Gastrocnemius medialis (tissue), 4 donors: Measurements from ENCODE around the gene TRAPPC3. TPM values are rescaled to one million over a fixed set of nuclear protein-coding genes. Genes with fewer than 3 reads are reported as not detected.

Source experiments
- ATAC-seq, 2 donors: fragments of 150-250 bp; one replicate each; pipeline ENCODE4 v1.9.1; 2016
- DNase-seq, 2 donors: peaks; one replicate each; pipeline ENCODE4 v3.0.0-alpha.2; 2019
- H3K27ac ChIP-seq, 4 donors: fragments of 200-600 bp; sonication (generic); 1 replicate in 1 of 4; 2 replicates in 3 of 4; pipeline ENCODE4 v1.5.1; 2016 to 2018; ENCODE audit warnings: mild to moderate bottlenecking in 2 of 4, moderate library complexity in 1 of 4
- H3K27me3 ChIP-seq, 3 donors: fragments of 200-600 bp; sonication (generic) in 2 of 3; 1 replicate in 1 of 3; 2 replicates in 2 of 3; pipeline versions ENCODE4 v1.5.1 to v1.6.0; 2016 to 2019; ENCODE audit warnings: mild to moderate bottlenecking in 1 of 3, moderate library complexity in 1 of 3
- H3K36me3 ChIP-seq, 2 donors: fragments of 200-600 bp; sonication (generic) in 1 of 2; one replicate each; pipeline ENCODE4 v1.5.1; 2017 to 2018
- H3K4me1 ChIP-seq, 2 donors: fragments of 200-600 bp; sonication (generic) in 1 of 2; one replicate each; pipeline ENCODE4 v1.5.1; 2016 to 2017; ENCODE audit warnings: mild to moderate bottlenecking in 2 of 2
- H3K4me3 ChIP-seq, 4 donors: fragments of 200-600 bp; sonication (generic) in 3 of 4; 1 replicate in 1 of 4; 2 replicates in 3 of 4; pipeline ENCODE4 v1.5.1; 2016 to 2019; ENCODE audit warnings: mild to moderate bottlenecking in 2 of 4
- H3K9me3 ChIP-seq, 3 donors: fragments of 200-600 bp; sonication (generic) in 2 of 3; 1 replicate in 1 of 3; 2 replicates in 2 of 3; pipeline ENCODE4 v1.5.1; 2016 to 2019
- CTCF ChIP-seq, 5 experiments: fragments of 450-650 bp in 3 of 5; fragments of 200-600 bp in 2 of 5; sonication (generic) in 2 of 5; IDR thresholded peaks in 4 of 5; conservative IDR thresholded peaks in 1 of 5; 1 replicate in 4 of 5; 2 replicates in 1 of 5; pipeline ENCODE4 v1.5.1; 2016 to 2019; ENCODE audit warnings: antibody characterized with exemption in 5 of 5, mild to moderate bottlenecking in 3 of 5, moderate library complexity in 3 of 5
- POLR2A ChIP-seq, 2 donors: fragments of 450-650 bp; IDR thresholded peaks; one replicate each; pipeline ENCODE4 v1.6.1; 2017; ENCODE audit warnings: antibody characterized with exemption in 2 of 2, mild to moderate bottlenecking in 2 of 2, moderate library complexity in 2 of 2
- in situ Hi-C, 4 donors: fragments of 200-750 bp; cut with MboI; loops; one replicate each; pipeline versions ENCODE4 v1.15.0 to v1.8.0; 2017; ENCODE audit warnings: low sequenced_read_pairs in 4 of 4
- intact Hi-C: fragments of 100-400 bp; cut with DNase I; formaldehyde crosslinking; loops from one replicate; pipeline ENCODE4 v1.15.1; 2023; ENCODE audit warnings: low total_unique reads
- total RNA-seq, 4 donors: library from RNA; depleted of rRNA; stranded (reverse); fragments of >200 nt; gene quantifications; one replicate each; pipeline versions ENCODE4 v1.1.0 to v1.2.3, GENCODE V29; 2016

Gene TRAPPC3
- total RNA-seq, 4 donors from 2014 or later, result 57.5 to 72.4 (median 63.5) TPM

GRCh38 chr1:36097693-36098585 lies 51.3 kb downstream of the TRAPPC3 start:
- Histone ChIP-seq H3K27me3 (no peaks in the 10 kb centered on the region), H3K36me3 (peaks cover 0 to 30% of the 10 kb centered on the region in 2 donors), H3K4me3 (no peak overlapping the region), H3K27ac (no peak overlapping the region), H3K4me1 (peaks cover 0 to 5% of the 10 kb centered on the region in 2 donors), H3K9me3 (no peaks in the 10 kb centered on the region)
- DNase-seq (no peak), ATAC-seq (no peak)
- in situ Hi-C loops (loop anchor here in 2 of 4 donors (10.0 kb wide), 3 partner anchors 47 to 317 kb away; partner anchors contain the start of gene TRAPPC3 (in 1 of the 2)), intact Hi-C loops (loop anchor here (2.0 to 10.0 kb wide), 3 partner anchors 37 to 187 kb away; no protein-coding TSS in a partner anchor)
- TF ChIP-seq CTCF (IDR thresholded peaks at IDR 0.05 in 4 of 5, conservative IDR thresholded peaks at IDR 0.05 in 1 of 5), result no peak

GRCh38 chr1:36096500-36097432 lies 52.5 kb downstream of the TRAPPC3 start:
- no peaks in the 10 kb centered on the region for H3K9me3 ChIP-seq
- peaks cover 0 to 41% of the 10 kb centered on the region in 2 donors for H3K36me3 ChIP-seq
- H3K4me3 ChIP-seq, result no peak overlapping the region
- no peaks in the 10 kb centered on the region for H3K27me3 ChIP-seq
- peaks cover 0 to 5% of the 10 kb centered on the region in 2 donors for H3K4me1 ChIP-seq
- DNase-seq, result no peak
- H3K27ac ChIP-seq, result no peak overlapping the region
- in situ Hi-C loops, result loop anchor here in 2 of 4 donors (10.0 kb wide), 3 partner anchors 48 to 318 kb away; partner anchors contain the start of gene TRAPPC3 (in 1 of the 2)
- no peak for TF ChIP-seq POLR2A (IDR thresholded peaks at IDR 0.05)
- no peak for TF ChIP-seq CTCF (IDR thresholded peaks at IDR 0.05 in 4 of 5, conservative IDR thresholded peaks at IDR 0.05 in 1 of 5)
- intact Hi-C loops, result loop anchor here (10.0 kb wide), 1 partner anchor 188 kb away; no protein-coding TSS in a partner anchor
- no peak for ATAC-seq

- in situ Hi-C loops, result loop anchor here in 2 of 4 donors (10.0 kb wide), 3 partner anchors 49 to 319 kb away; partner anchors contain the start of gene TRAPPC3 (in 1 of the 2)
- intact Hi-C loops, result loop anchor here (10.0 kb wide), 1 partner anchor 189 kb away; no protein-coding TSS in a partner anchor
- Histone ChIP-seq H3K27me3 (no peaks in the 10 kb centered on the region), H3K4me3 (no peak overlapping the region), H3K4me1 (peaks cover 2 to 5% of the 10 kb centered on the region in 2 donors), H3K36me3 (peaks cover 0 to 50% of the 10 kb centered on the region in 2 donors), H3K9me3 (no peaks in the 10 kb centered on the region), H3K27ac (no peak overlapping the region)
- no peak for DNase-seq
- TF ChIP-seq CTCF (IDR thresholded peaks at IDR 0.05 in 4 of 5, conservative IDR thresholded peaks at IDR 0.05 in 1 of 5) (no peak), POLR2A (IDR thresholded peaks at IDR 0.05) (no peak)
- no peak for ATAC-seq
Measured at GRCh38 chr1:36095760-36096405, 53.4 kb downstream of the TRAPPC3 start.

GRCh38 chr1:36094621-36095061 lies 54.6 kb downstream of the TRAPPC3 start:
- no peak for ATAC-seq
- TF ChIP-seq POLR2A (IDR thresholded peaks at IDR 0.05) (no peak), CTCF (IDR thresholded peaks at IDR 0.05 in 4 of 5, conservative IDR thresholded peaks at IDR 0.05 in 1 of 5) (no peak)
- H3K27me3 ChIP-seq, result no peaks in the 10 kb centered on the region
- in situ Hi-C loops (loop anchor here in 2 of 4 donors (10.0 kb wide), 3 partner anchors 50 to 320 kb away; partner anchors contain the start of gene TRAPPC3 (in 1 of the 2)), intact Hi-C loops (loop anchor here (10.0 kb wide), 1 partner anchor 190 kb away; no protein-coding TSS in a partner anchor)
- peaks cover 0 to 51% of the 10 kb centered on the region in 2 donors for H3K36me3 ChIP-seq
- H3K4me1 ChIP-seq, result peaks cover 13 to 14% of the 10 kb centered on the region in 2 donors
- H3K27ac ChIP-seq, result no peak overlapping the region
- no peak for DNase-seq
- H3K4me3 ChIP-seq, result no peak overlapping the region
- H3K9me3 ChIP-seq, result no peaks in the 10 kb centered on the region
